Middle frontal gyrus (tissue), 1 donor: ENCODE results near the gene CALN1.
"Not testable (repeated sequence)": the region's sequence is repeated elsewhere in the genome, so short reads cannot be mapped to it uniquely, and the experiment has no call there.

Source experiments
- DNase-seq: peaks from one replicate; pipeline ENCODE4 v3.0.0-alpha.2; 2015; ENCODE audit warnings: low spot score; ENCODE audit errors: extremely low spot score

CALN1 gene

GRCh38 chr7:71990138-71990462, 422.0 kb downstream of the CALN1 start:
- no peak for DNase-seq

DNA sequence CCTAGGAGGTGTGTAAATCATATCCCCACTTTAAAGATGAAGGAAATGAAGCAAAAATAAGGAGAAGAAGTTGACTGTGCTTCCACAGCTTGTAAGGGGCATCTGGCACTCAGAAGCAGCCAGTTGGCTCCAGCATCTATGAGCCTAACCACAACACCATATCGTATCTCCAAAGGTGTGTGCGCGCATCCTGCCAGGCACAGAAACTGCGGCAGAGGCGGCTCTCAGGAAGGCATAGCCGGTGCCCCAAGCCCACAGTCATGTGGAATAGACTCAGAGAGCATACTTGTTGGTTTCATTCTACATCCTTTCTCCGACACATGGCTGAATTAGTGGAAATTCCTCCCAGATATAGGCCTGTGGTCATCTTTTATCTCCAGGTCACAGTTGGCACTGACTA, 423.9 kb downstream of the CALN1 start:
- DNase-seq = no peak

DNA sequence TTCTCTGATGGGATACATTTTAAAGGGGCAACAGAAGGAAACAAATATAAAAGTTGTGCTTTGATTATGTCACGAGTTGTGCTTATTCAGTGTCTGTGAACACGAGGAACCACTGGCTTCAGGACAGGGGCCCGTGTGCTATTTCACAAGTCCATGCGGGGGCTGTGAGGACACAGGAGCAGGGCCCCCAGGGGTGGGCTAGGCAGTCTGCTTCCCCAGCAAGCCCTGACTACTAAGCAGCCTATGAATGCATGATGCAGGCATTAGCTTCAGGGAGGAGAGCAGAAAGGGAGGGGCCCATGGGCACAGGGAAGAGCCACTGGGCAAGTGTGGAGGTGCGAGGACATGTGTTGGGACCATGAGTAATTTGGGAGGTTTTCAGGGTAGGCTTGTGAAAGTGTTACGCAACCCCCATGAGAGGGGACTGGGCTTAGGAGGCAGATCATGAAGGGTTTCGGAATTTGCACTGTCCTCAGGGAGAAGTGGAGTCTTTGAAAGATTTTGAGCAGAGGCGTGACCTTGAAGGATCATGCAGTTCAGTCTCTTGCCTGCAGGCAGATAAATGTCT, 424.9 kb downstream of the CALN1 start:
- DNase-seq = no peak

DNA sequence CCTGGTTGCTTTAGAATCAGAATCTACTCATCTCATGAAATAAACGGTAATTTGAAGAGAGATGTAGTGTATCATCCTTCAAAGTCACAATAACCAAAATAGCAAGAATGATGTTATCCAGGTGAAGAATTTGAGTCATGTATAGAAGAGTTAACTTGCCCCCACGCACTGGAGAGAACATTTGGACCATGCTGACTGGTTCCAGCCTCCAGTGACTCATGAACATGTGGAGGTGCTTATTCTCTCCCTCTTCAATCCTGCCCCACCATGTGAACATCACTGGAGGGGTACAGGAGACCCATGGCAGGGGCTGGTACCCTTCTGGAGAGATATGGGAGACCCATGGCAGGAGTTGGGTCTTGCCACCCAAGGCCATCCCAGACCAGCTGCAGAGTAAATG, 427.8 kb downstream of the CALN1 start:
- DNase-seq = no peak

DNA sequence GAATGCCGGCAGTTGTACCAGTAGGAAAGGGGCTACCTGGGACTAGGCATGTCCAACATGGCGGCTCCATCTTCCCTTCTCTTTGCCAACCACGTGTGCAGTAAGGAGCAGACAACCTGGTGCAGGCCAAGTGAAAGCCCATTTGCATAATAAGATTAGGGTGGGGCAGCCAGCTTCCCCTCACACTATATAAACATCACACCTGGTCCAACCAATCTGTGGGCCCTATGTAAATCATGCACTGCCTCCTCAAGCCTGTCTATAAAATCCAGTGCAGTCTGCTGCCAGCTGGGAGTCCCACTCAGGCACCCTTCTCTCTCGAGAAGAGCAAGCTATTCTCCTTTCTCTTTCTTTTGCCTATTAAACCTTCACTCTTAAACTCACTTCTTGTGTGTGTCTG, 429.3 kb downstream of the CALN1 start:
- DNase-seq = no peak

DNA sequence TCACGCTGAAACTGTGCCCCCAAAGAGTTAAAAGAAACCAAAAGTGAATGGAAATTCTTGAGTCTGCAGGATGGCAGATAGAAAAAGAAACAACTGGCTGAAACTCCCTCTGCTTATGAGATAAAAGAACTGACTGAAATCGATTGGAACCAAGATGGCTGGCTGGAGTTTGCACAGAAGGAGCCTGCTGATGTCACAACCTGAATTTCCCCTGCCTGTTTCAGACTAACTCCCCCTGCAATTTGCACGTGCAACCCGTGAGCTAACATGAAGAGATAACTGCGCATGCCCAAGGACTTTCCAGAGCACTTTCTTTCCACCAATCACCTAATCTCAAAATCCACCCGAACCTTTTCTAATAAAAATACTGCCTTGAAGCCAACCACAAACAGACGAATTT, 435.5 kb downstream of the CALN1 start:
- DNase-seq = no peak

- no peak for DNase-seq
Observed at GRCh38 chr7:71974611-71975010, 437.5 kb downstream of the CALN1 start.

DNA sequence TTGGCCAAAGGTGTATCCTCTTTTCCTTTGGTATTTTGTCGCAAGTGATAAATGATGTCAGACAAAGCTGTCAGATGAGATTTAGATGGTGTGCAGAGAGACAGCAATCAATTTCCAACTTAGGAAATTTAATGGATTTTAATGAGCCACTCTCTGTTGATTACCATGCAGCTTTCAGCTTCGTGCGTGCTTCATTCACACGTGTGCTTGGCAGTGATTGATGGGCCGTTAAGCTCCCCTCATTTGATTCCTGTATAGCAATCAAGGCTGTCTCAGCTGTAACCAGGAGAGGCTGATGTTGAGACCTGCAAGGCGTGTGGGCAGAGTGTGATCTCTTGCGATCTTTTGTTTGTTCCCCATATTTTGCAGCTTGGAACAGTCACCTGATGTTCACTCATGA, 439.6 kb downstream of the CALN1 start:
- DNase-seq = no peak

GRCh38 chr7:71970725-71971124, 441.4 kb downstream of the CALN1 start:
- no peak for DNase-seq

- DNase-seq = no peak
Observed at GRCh38 chr7:71962636-71963035, 449.5 kb downstream of the CALN1 start.

GRCh38 chr7:71961283-71961682, 450.9 kb downstream of the CALN1 start:
- DNase-seq = no peak

GRCh38 chr7:71942115-71942514, 470.0 kb downstream of the CALN1 start:
- DNase-seq = no peak

- DNase-seq = no peak
Observed at GRCh38 chr7:71937840-71938371, 474.2 kb downstream of the CALN1 start.

GRCh38 chr7:71935674-71936073, 476.5 kb downstream of the CALN1 start:
- DNase-seq = no peak

GRCh38 chr7:71933426-71933825, 478.7 kb downstream of the CALN1 start:
- DNase-seq = no peak

DNA sequence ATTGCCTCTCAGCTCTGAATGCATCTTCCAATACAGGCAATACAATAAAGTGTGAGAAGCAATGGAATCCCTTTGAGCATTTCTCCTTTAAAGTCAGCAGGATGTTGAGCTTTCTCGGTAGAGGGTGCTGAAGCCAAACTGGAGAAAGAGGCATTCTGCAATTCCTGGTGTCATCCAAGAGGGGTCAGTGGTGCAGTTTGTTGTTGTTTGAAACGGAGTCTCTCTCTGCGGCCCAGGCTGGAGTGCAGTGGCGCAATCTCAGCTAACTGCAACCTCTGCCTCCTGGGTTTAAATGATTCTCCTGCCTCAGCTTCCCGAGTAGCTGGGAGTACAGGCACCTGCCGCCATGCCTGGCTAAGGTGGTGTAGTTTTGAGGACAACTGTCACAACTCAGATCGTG, 486.5 kb downstream of the CALN1 start:
- no peak for DNase-seq

DNA sequence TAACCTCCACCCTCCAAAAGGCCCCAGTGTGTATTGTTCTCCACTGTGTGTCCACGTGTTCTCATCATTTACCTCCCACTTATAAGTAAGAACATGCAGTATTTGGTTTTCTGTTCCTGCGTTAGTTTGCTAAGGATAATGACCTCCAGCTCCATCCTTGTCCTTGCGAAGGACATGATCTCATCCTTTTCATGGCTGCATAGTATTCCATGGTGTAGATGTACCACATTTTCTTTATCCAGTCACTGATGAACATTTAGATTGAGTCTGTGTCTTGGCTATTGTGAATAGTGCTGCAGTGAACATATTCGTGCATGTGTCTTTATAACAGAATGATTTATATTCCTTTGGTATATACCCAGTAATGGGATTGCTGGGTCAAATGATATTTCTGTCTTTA, 497.9 kb downstream of the CALN1 start:
- DNase-seq = not testable (repeated sequence)

DNA sequence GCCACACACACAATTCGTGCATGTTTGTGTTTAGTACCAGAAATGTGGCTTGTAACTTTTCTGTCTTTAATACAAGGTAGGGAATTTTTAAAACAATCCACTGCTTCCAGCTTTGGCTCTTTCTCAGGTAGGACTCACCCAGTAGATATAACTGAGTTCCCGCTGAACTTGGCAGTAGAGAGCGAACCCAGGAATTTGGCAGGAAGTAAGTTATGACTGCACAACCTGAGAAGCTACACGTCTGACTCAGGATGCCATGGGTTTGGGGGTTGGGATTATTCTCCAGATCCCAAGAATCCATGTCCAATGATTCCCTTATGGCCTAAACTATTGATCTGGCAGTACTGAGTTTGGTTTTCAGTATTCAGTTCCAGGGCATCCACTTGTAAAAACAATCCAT, 499.7 kb downstream of the CALN1 start:
- no peak for DNase-seq

- DNase-seq = no peak
Observed at GRCh38 chr7:71911051-71911450, 501.1 kb downstream of the CALN1 start.

GRCh38 chr7:71905821-71906220, 506.3 kb downstream of the CALN1 start:
- no peak for DNase-seq

GRCh38 chr7:71904484-71904883, 507.7 kb downstream of the CALN1 start:
- DNase-seq = no peak

DNA sequence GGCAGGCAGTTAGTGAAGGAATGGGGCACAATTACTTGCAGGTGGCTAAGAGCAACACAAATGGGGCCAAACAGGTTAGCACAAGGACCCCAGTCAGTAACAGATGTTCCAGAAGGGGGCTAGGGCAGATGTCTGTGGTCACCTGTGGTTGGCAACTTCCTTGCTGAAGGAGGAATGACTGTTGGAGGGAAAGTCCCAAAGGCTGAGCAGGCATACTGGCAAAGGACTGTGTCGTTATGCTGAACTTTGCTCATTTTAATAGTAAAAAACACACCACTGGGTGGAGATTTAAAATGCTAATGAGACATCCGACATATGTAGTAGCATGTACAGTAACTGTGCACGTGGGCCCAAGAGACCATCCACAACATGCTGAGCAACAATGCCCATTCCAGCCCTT, 511.6 kb downstream of the CALN1 start:
- no peak for DNase-seq

DNA sequence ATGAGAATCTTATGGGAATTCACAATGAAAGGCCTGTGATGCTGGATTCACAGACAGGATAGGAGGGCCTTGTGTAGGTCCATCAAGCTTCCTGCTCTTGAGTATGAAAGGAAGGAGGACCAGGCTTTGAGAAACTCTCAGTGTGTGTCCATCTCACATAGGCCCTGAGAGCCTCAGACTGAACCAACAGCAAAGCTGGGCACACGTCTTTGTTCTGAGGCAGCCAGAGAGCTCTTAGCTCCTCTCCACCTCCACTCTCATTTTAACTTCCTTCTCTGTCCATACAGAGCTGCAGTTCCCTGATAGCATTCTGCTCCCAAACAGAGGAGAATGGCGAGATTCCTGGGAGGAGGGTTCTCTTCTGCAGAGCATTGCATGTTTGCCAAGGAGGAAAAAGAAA, 515.6 kb downstream of the CALN1 start:
- no peak for DNase-seq

- DNase-seq = no peak
Observed at GRCh38 chr7:71886046-71886445, 526.1 kb downstream of the CALN1 start.
